Naive B cell (primary cell): ENCODE results near the gene ALAD. TPM values are rescaled to one million over a fixed set of nuclear protein-coding genes. Genes with fewer than 3 reads are reported as not detected.

Experiments
- ATAC-seq, 2 donors: fragments of 150-1000 bp; cut with Tn5 transposase; 2 replicates each; pipeline ENCODE4 v1.10.0; 2021; ENCODE audit warnings: low read depth in 2 of 2, mild to moderate bottlenecking in 2 of 2, moderate library complexity in 2 of 2
- DNase-seq: peaks from one replicate; pipeline ENCODE4 v3.0.0; 2022
- H3K27ac Mint-ChIP-seq, 6 donors: one replicate each; pipeline ENCODE4 v1.8.0; 2020 to 2022; ENCODE audit warnings: mild to moderate bottlenecking in 6 of 6, mixed read lengths in 6 of 6, moderate library complexity in 5 of 6, inconsistent platforms in 2 of 6
- H3K27me3 Mint-ChIP-seq, 3 donors: one replicate each; pipeline ENCODE4 v1.8.0; 2021 to 2022; ENCODE audit warnings: mixed read lengths in 3 of 3, mild to moderate bottlenecking in 1 of 3
- H3K36me3 Mint-ChIP-seq, 2 donors: one replicate each; pipeline ENCODE4 v1.8.0; 2020 to 2022; ENCODE audit warnings: mixed read lengths in 2 of 2, inconsistent platforms in 1 of 2, mild to moderate bottlenecking in 1 of 2
- H3K4me1 Mint-ChIP-seq, 3 donors: one replicate each; pipeline ENCODE4 v1.8.0; 2020 to 2022; ENCODE audit warnings: mixed read lengths in 3 of 3, inconsistent platforms in 1 of 3, mild to moderate bottlenecking in 1 of 3, moderate library complexity in 1 of 3
- H3K4me3 Mint-ChIP-seq, 8 donors: one replicate each; pipeline ENCODE4 v1.8.0; 2020 to 2022; ENCODE audit warnings: mild to moderate bottlenecking in 8 of 8, mixed read lengths in 8 of 8, moderate library complexity in 8 of 8, inconsistent platforms in 2 of 8
- H3K9me3 Mint-ChIP-seq, 7 donors: one replicate each; pipeline ENCODE4 v1.8.0; 2020 to 2022; ENCODE audit warnings: mixed read lengths in 7 of 7, mild to moderate bottlenecking in 5 of 7, inconsistent platforms in 2 of 7, moderate library complexity in 1 of 7
- polyA plus RNA-seq, 6 donors: library from polyadenylated mRNA; unstranded; fragments of 300-500 nt; fragmentation: Illumina TruSeq; gene quantifications; one replicate each; pipeline ENCODE4 v1.2.3, GENCODE V29; 2021; ENCODE audit warnings: low read depth in 6 of 6

ALAD gene
- polyA plus RNA-seq, 6 donors from 2014 or later = 13.2 to 29.3 (median 17.3) TPM

- ATAC-seq = no peak
- Mint-ChIP-seq H3K27ac (peak overlapping the region in 2 of 6 donors; percentile 62 to 80), H3K27me3 (no peaks in the 10 kb centered on the region), H3K4me1 (no peaks in the 10 kb centered on the region), H3K9me3 (no peaks in the 10 kb centered on the region), H3K4me3 (no peak overlapping the region), H3K36me3 (no peaks in the 10 kb centered on the region)
- DNase-seq = no peak
Observed at GRCh38 chr9:113361304-113362018, 39.6 kb downstream of the ALAD start.

- Mint-ChIP-seq H3K36me3 (no peaks in the 10 kb centered on the region), H3K4me1 (no peaks in the 10 kb centered on the region)
Observed at GRCh38 chr9:113360242-113360842, 40.7 kb downstream of the ALAD start.

GRCh38 chr9:113359385-113359784 is 41.7 kb downstream of the ALAD start:
- no peak for DNase-seq
- Mint-ChIP-seq H3K27me3 (no peaks in the 10 kb centered on the region), H3K4me3 (no peak overlapping the region), H3K4me1 (no peaks in the 10 kb centered on the region), H3K36me3 (no peaks in the 10 kb centered on the region), H3K9me3 (no peaks in the 10 kb centered on the region), H3K27ac (no peak overlapping the region)
- ATAC-seq = no peak

More at GRCh38 chr9:113360242-113360842, 40.7 kb downstream of the ALAD start:
- Mint-ChIP-seq H3K27me3 (no peaks in the 10 kb centered on the region), H3K4me3 (no peak overlapping the region), H3K9me3 (no peaks in the 10 kb centered on the region), H3K27ac (peak overlapping the region in 1 of 6 donors; percentile 78)
- DNase-seq (no peak), ATAC-seq (no peak)

- Mint-ChIP-seq H3K36me3 (no peaks in the 10 kb centered on the region), H3K9me3 (no peaks in the 10 kb centered on the region), H3K4me1 (peaks cover 0 to 7% (median 0%) of the 10 kb centered on the region in 3 donors), H3K27ac (no peak overlapping the region), H3K27me3 (peaks cover 0 to 13% (median 11%) of the 10 kb centered on the region in 3 donors), H3K4me3 (no peak overlapping the region)
- ATAC-seq (no peak), DNase-seq (no peak)
Observed at GRCh38 chr9:113356686-113357292, 44.3 kb downstream of the ALAD start.

GRCh38 chr9:113355040-113355596 is 46.0 kb downstream of the ALAD start:
- Mint-ChIP-seq H3K9me3 (no peaks in the 10 kb centered on the region), H3K4me3 (no peak overlapping the region), H3K4me1 (peaks cover 14 to 20% (median 15%) of the 10 kb centered on the region in 3 donors), H3K27me3 (peaks cover 0 to 22% (median 17%) of the 10 kb centered on the region in 3 donors), H3K27ac (no peak overlapping the region), H3K36me3 (no peaks in the 10 kb centered on the region)
- no peak for ATAC-seq
- DNase-seq = no peak

- H3K4me1 Mint-ChIP-seq = peaks cover 18 to 24% (median 19%) of the 10 kb centered on the region in 3 donors
- H3K4me3 Mint-ChIP-seq = peak overlapping the region in 1 of 8 donors; percentile 31
- no peaks in the 10 kb centered on the region for H3K9me3 Mint-ChIP-seq
- peaks cover 0 to 24% (median 18%) of the 10 kb centered on the region in 3 donors for H3K27me3 Mint-ChIP-seq
- DNase-seq (no peak), ATAC-seq (no peak)
- peak overlapping the region in 2 of 6 donors; percentile 22 to 71 for H3K27ac Mint-ChIP-seq
- H3K36me3 Mint-ChIP-seq = no peaks in the 10 kb centered on the region
Observed at GRCh38 chr9:113352411-113352810, 48.7 kb downstream of the ALAD start.

- Mint-ChIP-seq H3K4me1 (peaks cover 18 to 24% (median 19%) of the 10 kb centered on the region in 3 donors), H3K36me3 (no peaks in the 10 kb centered on the region), H3K4me3 (peak overlapping the region in 2 of 8 donors; percentile 22 to 31), H3K27me3 (peaks cover 0 to 29% (median 18%) of the 10 kb centered on the region in 3 donors), H3K27ac (peak overlapping the region in 2 of 6 donors; percentile 22 to 71), H3K9me3 (no peaks in the 10 kb centered on the region)
- no peak for ATAC-seq
- DNase-seq = no peak
Observed at GRCh38 chr9:113352006-113352405, 49.1 kb downstream of the ALAD start.

- ATAC-seq = peak; percentile 53 to 54
- no peaks in the 10 kb centered on the region for H3K36me3 Mint-ChIP-seq
Observed at GRCh38 chr9:113350937-113351336, 50.1 kb downstream of the ALAD start.

GRCh38 chr9:113350107-113350661 is 50.9 kb downstream of the ALAD start:
- Mint-ChIP-seq H3K27ac (peak overlapping the region in 3 of 6 donors; percentile 62 to 86 (median 82)), H3K9me3 (no peaks in the 10 kb centered on the region), H3K4me3 (peak overlapping the region; percentile 68 to 93 (median 86)), H3K27me3 (peaks cover 0 to 31% (median 18%) of the 10 kb centered on the region in 3 donors), H3K4me1 (peaks cover 18 to 24% (median 19%) of the 10 kb centered on the region in 3 donors), H3K36me3 (no peaks in the 10 kb centered on the region)
- ATAC-seq (peak; percentile 15 to 20), DNase-seq (no peak)

More at GRCh38 chr9:113350937-113351336, 50.1 kb downstream of the ALAD start:
- H3K4me1 Mint-ChIP-seq = peaks cover 18 to 24% (median 19%) of the 10 kb centered on the region in 3 donors
- H3K27ac Mint-ChIP-seq = peak overlapping the region in 1 of 6 donors; percentile 69
- peak; percentile 50 for DNase-seq
- H3K9me3 Mint-ChIP-seq = no peaks in the 10 kb centered on the region
- peak overlapping the region; percentile 68 to 93 (median 86) for H3K4me3 Mint-ChIP-seq
- peaks cover 0 to 31% (median 18%) of the 10 kb centered on the region in 3 donors for H3K27me3 Mint-ChIP-seq

- H3K36me3 Mint-ChIP-seq = no peaks in the 10 kb centered on the region
- peak within 1 kb of the TSS in 3 of 6 donors; percentile 62 to 86 (median 82) for H3K27ac Mint-ChIP-seq
- DNase-seq (peak; percentile 33), ATAC-seq (peak; percentile 64 to 71)
- H3K27me3 Mint-ChIP-seq = peaks cover 0 to 31% (median 18%) of the 10 kb centered on the region in 3 donors
- H3K9me3 Mint-ChIP-seq = no peaks in the 10 kb centered on the region
- H3K4me3 Mint-ChIP-seq = peak within 1 kb of the TSS; percentile 80 to 93 (median 87)
- H3K4me1 Mint-ChIP-seq = peaks cover 18 to 24% (median 19%) of the 10 kb centered on the region in 3 donors
Observed at GRCh38 chr9:113349445-113350094, 51.5 kb downstream of the ALAD start, which contains the start of gene BSPRY. Gene BSPRY, plus strand, starts transcription at chr9:113349541. Its CDS starts 39 bp downstream, at chr9:113349580.

GRCh38 chr9:113349066-113349444 is 52.0 kb downstream of the ALAD start:
- H3K27ac Mint-ChIP-seq = peak overlapping the region in 1 of 6 donors; percentile 44
- peak overlapping the region; percentile 80 to 91 (median 86) for H3K4me3 Mint-ChIP-seq
- H3K4me1 Mint-ChIP-seq = peaks cover 18 to 24% (median 19%) of the 10 kb centered on the region in 3 donors
- DNase-seq (no peak), ATAC-seq (no peak)
- no peaks in the 10 kb centered on the region for H3K9me3 Mint-ChIP-seq
- H3K36me3 Mint-ChIP-seq = no peaks in the 10 kb centered on the region
- peaks cover 0 to 31% (median 18%) of the 10 kb centered on the region in 3 donors for H3K27me3 Mint-ChIP-seq

- H3K4me3 Mint-ChIP-seq = peak overlapping the region in 5 of 8 donors; percentile 3 to 82 (median 53)
- peaks cover 0 to 31% (median 18%) of the 10 kb centered on the region in 3 donors for H3K27me3 Mint-ChIP-seq
- peaks cover 18 to 24% (median 19%) of the 10 kb centered on the region in 3 donors for H3K4me1 Mint-ChIP-seq
- DNase-seq (no peak), ATAC-seq (no peak)
- no peaks in the 10 kb centered on the region for H3K36me3 Mint-ChIP-seq
- H3K27ac Mint-ChIP-seq = peak overlapping the region in 2 of 6 donors; percentile 51 to 89
- H3K9me3 Mint-ChIP-seq = no peaks in the 10 kb centered on the region
Observed at GRCh38 chr9:113348437-113348836, 52.6 kb downstream of the ALAD start.
